Lung (tissue), 12 donors: ENCODE measurements around the gene C3orf20. TPM values are rescaled to one million over a fixed set of nuclear protein-coding genes. Genes with fewer than 3 reads are reported as not detected.

ENCODE experiments used
- ATAC-seq: fragments of 200-7000 bp; cut with Tn5 transposase; one replicate; pipeline ENCODE4 v1.9.1; 2020; ENCODE audit warnings: moderate number of reproducible peaks; ENCODE audit not compliant: insufficient read depth, low FRiP score
- DNase-seq, 3 donors: peaks; one replicate each; pipeline ENCODE4 v3.0.0-alpha.2; 2013 to 2017
- H3K27ac ChIP-seq, 2 donors: one replicate each; pipeline ENCODE4 v1.5.1; 2013; ENCODE audit warnings: mild to moderate bottlenecking in 2 of 2, moderate library complexity in 2 of 2, control low read depth in 1 of 2, inconsistent platforms in 1 of 2, low read depth in 1 of 2, low read length in 1 of 2
- H3K27me3 ChIP-seq, 3 donors: one replicate each; pipeline ENCODE4 v1.5.1; 2013; ENCODE audit warnings: low read length in 2 of 3; ENCODE audit not compliant: control insufficient read depth in 3 of 3, insufficient read depth in 3 of 3
- H3K36me3 ChIP-seq, 4 donors: one replicate each; pipeline ENCODE4 v1.5.1; 2013; ENCODE audit warnings: low read length in 4 of 4, mild to moderate bottlenecking in 1 of 4, moderate library complexity in 1 of 4; ENCODE audit not compliant: control insufficient read depth in 4 of 4, insufficient read depth in 4 of 4
- H3K4me1 ChIP-seq, 5 donors: one replicate each; pipeline ENCODE4 v1.5.1; 2013; ENCODE audit warnings: low read length in 5 of 5, mild to moderate bottlenecking in 2 of 5, moderate library complexity in 1 of 5; ENCODE audit not compliant: control insufficient read depth in 5 of 5, insufficient read depth in 5 of 5
- H3K4me3 ChIP-seq: one replicate; pipeline ENCODE4 v1.5.1; 2013; ENCODE audit warnings: mild to moderate bottlenecking, control low read depth, moderate library complexity
- H3K9ac ChIP-seq, 2 donors: one replicate each; pipeline ENCODE4 v1.5.1; 2013; ENCODE audit warnings: low read length in 2 of 2, control low read depth in 1 of 2; ENCODE audit not compliant: insufficient read depth in 1 of 2
- H3K9me3 ChIP-seq, 4 donors: one replicate each; pipeline ENCODE4 v1.5.1; 2013; ENCODE audit warnings: low read length in 3 of 4, mild to moderate bottlenecking in 1 of 4, moderate library complexity in 1 of 4; ENCODE audit not compliant: control insufficient read depth in 4 of 4, insufficient read depth in 3 of 4
- CTCF ChIP-seq: IDR thresholded peaks from 2 replicates; pipeline ENCODE4 v1.5.1; 2012; ENCODE audit warnings: mild to moderate bottlenecking; ENCODE audit errors: control extremely low read depth, extremely low read depth
- WGBS, 2 donors: extraction: QIAGEN DNeasy Blood & Tissue Kit; methylation state at CpG; one replicate each; pipeline ENCODE4 v1.1.7; 2013; 5-methylcytosine and 5-hydroxymethylcytosine counted together
- polyA plus RNA-seq, 2 donors: library from polyadenylated mRNA; stranded (reverse); fragments of 200-250 nt; gene quantifications; one replicate each; pipeline ENCODE4 v1.2.1, GENCODE V29; 2013
- total RNA-seq, 2 donors: library from RNA; depleted of rRNA in 1 of 2; stranded (reverse); fragments of >200 nt in 1 of 2; gene quantifications; one replicate each; pipeline ENCODE4 v1.2.1, GENCODE V29; 2014 to 2021
- donor health status: control.
- donor health status: control.
- donor health status: Bipolar disorder and iron deficiency.
- donor health status: healthy.
- donor health status: DM: yes; HTN: yes; CAD: no.

The C3orf20 gene
- total and polyA plus RNA-seq, 4 donors = 0.03 to 0.14 (median 0.12) TPM; not detected in 1

DNA sequence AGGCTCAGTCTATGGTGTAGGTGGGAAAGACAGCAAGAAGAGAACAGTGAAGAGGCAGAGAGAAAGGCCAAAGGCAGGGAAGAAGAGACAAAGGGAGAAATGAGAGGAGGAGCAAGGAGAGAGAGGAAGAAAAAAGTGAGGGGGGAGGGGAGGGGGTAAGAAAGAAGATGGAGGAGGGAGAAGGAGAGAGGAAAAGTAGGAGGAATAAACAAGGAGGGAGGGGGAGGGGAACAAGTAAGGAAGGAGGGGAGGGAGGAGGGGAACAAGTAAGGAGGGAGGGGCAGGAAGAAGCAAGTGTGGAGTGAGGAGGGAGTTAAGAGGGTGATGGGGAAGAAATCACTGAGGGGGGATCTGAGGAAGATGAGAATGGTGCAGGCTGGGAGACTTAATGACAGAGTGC is 98.3 kb downstream of the C3orf20 start:
- Histone ChIP-seq H3K4me3 (no peak overlapping the region), H3K4me1 (no peaks in the 10 kb centered on the region), H3K27ac (no peak overlapping the region), H3K27me3 (no peaks in the 10 kb centered on the region), H3K36me3 (no peaks in the 10 kb centered on the region), H3K9me3 (peaks cover 0 to 3% (median 0%) of the 10 kb centered on the region in 4 donors), H3K9ac (no peak overlapping the region)
- no peak for DNase-seq
- TF ChIP-seq CTCF = no peak
- ATAC-seq = no peak

GRCh38 chr3:14773691-14774128 is 98.8 kb downstream of the C3orf20 start:
- no peak overlapping the region for H3K9ac ChIP-seq
- no peak for DNase-seq

GRCh38 chr3:14774431-14774830 is 99.5 kb downstream of the C3orf20 start:
- no peak overlapping the region for H3K4me3 ChIP-seq
- H3K4me1 ChIP-seq = no peaks in the 10 kb centered on the region
- H3K27ac ChIP-seq = no peak overlapping the region
- TF ChIP-seq CTCF = no peak
- H3K27me3 ChIP-seq = no peaks in the 10 kb centered on the region
- no peak for ATAC-seq
- DNase-seq = peak in 1 of 3 donors; percentile 11
- no peak overlapping the region for H3K9ac ChIP-seq
- 86 to 96% methylated on average over 12 of the region's 12 CpGs for whole genome bisulfite sequencing, 2 donors
- no peaks in the 10 kb centered on the region for H3K36me3 ChIP-seq
- peaks cover 0 to 3% (median 0%) of the 10 kb centered on the region in 4 donors for H3K9me3 ChIP-seq

More at GRCh38 chr3:14773691-14774128, 98.8 kb downstream of the C3orf20 start:
- no peaks in the 10 kb centered on the region for H3K36me3 ChIP-seq
- 92 to 97% methylated on average over 6 of the region's 6 CpGs for WGBS, 2 donors
- H3K9me3 ChIP-seq = peaks cover 0 to 3% (median 0%) of the 10 kb centered on the region in 4 donors
- H3K27me3 ChIP-seq = no peaks in the 10 kb centered on the region
- H3K4me1 ChIP-seq = no peaks in the 10 kb centered on the region
- no peak overlapping the region for H3K27ac ChIP-seq
- no peak for TF ChIP-seq CTCF
- no peak for ATAC-seq
- H3K4me3 ChIP-seq = no peak overlapping the region

DNA sequence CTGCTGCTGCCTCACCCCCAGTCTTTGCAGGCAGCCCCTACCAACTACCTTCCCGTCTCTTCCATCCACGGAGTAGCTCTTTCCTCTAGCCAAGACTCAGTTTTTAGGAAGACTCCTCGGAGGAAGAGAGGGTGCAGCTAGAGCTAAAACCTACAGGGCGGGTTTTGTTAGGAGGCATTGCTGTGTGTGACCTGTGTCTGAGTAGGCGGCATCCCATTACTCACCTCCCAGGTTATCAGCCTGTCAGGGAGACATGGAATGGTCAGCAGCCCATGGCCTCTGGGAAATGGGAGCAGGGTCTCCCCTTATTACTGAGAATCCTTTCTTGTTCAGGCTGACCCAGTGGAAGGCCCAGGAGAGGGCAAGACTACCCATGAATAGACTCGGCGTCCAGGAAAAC is 100.1 kb downstream of the C3orf20 start:
- H3K4me1 ChIP-seq = no peaks in the 10 kb centered on the region
- DNase-seq = no peak
- no peak overlapping the region for H3K4me3 ChIP-seq
- peaks cover 0 to 3% (median 0%) of the 10 kb centered on the region in 4 donors for H3K9me3 ChIP-seq
- no peaks in the 10 kb centered on the region for H3K36me3 ChIP-seq
- H3K9ac ChIP-seq = no peak overlapping the region
- H3K27me3 ChIP-seq = no peaks in the 10 kb centered on the region
- TF ChIP-seq CTCF = no peak
- no peak for ATAC-seq
- H3K27ac ChIP-seq = no peak overlapping the region
- WGBS, 2 donors = 92 to 98% methylated on average over 7 of the region's 7 CpGs
